Measurements from ENCODE around the gene TRIP6.

DNA sequence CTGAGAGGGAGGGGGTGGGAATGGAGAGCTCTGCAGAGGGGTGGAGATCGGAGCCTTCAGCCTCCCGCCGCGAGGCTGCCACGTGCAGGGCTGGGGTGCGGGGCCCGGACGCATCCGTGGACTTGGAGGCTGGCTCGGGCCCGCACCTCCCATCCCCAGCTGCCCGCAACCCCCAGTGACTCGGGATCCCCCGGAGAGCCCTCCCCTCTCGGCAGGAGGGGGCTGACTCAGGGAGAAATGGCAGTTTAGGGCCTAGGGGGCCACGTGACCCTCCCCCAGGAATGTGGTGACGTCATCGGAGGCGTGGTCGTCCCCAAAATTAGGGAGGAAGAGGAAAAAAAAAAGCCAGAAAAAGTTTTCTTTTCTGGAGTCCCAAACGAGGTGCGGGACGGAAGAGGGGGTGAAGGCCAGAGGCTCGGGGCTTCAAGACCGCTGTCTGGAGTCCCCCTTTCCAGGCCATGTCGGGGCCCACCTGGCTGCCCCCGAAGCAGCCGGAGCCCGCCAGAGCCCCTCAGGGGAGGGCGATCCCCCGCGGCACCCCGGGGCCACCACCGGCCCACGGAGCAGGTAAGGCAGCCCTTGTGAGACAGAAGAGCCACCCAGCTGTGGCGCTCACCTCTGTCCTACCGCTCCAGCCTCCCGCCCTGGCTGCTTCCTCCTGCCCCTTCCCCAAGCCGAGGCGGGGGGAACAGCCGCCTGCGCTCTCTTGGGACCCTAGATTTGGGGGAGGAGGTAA, at the start of gene TRIP6:
- TF ChIP-seq, protein P1, sequence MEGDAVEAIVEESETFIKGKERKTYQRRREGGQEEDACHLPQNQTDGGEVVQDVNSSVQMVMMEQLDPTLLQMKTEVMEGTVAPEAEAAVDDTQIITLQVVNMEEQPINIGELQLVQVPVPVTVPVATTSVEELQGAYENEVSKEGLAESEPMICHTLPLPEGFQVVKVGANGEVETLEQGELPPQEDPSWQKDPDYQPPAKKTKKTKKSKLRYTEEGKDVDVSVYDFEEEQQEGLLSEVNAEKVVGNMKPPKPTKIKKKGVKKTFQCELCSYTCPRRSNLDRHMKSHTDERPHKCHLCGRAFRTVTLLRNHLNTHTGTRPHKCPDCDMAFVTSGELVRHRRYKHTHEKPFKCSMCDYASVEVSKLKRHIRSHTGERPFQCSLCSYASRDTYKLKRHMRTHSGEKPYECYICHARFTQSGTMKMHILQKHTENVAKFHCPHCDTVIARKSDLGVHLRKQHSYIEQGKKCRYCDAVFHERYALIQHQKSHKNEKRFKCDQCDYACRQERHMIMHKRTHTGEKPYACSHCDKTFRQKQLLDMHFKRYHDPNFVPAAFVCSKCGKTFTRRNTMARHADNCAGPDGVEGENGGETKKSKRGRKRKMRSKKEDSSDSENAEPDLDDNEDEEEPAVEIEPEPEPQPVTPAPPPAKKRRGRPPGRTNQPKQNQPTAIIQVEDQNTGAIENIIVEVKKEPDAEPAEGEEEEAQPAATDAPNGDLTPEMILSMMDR (conservative IDR thresholded peaks at IDR 0.05; ENCODE audit: low read depth, low read length), result no peak
- TF ChIP-seq EZH2 (IDR thresholded peaks at IDR 0.05; ENCODE audit: borderline replicate concordance, low read depth, low read length, poor library complexity, severe bottlenecking), result no peak
